ENCODE measurements around the gene VPS35.

DNA sequence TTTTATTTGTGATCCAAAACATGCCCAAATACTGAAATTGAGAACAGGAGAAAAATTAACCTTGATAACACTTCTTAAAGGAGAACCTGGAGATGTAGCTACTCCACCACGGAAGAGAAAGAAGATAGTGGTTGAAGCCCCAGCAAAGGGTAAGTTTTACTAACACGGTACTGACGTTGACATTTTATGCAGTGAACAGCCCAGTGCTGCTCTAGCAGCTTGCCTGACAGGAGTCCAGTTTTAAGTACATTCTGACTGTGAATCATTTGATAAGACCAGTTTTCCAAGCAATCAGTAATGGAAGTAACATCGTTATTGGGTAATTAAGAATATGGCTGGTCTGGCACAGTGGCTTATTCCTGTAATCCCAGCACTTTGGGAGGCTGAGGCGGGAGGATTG is 7.0 kb upstream of the VPS35 start:
- TF ChIP-seq, protein P1, sequence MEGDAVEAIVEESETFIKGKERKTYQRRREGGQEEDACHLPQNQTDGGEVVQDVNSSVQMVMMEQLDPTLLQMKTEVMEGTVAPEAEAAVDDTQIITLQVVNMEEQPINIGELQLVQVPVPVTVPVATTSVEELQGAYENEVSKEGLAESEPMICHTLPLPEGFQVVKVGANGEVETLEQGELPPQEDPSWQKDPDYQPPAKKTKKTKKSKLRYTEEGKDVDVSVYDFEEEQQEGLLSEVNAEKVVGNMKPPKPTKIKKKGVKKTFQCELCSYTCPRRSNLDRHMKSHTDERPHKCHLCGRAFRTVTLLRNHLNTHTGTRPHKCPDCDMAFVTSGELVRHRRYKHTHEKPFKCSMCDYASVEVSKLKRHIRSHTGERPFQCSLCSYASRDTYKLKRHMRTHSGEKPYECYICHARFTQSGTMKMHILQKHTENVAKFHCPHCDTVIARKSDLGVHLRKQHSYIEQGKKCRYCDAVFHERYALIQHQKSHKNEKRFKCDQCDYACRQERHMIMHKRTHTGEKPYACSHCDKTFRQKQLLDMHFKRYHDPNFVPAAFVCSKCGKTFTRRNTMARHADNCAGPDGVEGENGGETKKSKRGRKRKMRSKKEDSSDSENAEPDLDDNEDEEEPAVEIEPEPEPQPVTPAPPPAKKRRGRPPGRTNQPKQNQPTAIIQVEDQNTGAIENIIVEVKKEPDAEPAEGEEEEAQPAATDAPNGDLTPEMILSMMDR (IDR thresholded peaks at IDR 0.05), result no peak
- TF ChIP-seq POLR2A (IDR thresholded peaks at IDR 0.05), result no peak
